ENCODE data around the gene TNRC6A. TPM values are rescaled to one million over a fixed set of nuclear protein-coding genes. Genes with fewer than 3 reads are reported as not detected.

Gene TNRC6A
- total RNA-seq, 3 donors from 2014 or later = 49.3 to 84.9 (median 59.6) TPM

- intact Hi-C loops (cut with DNase I; ENCODE audit: low total_unique reads) = no loop called here
- no peaks in the 10 kb centered on the region for H3K27me3 ChIP-seq
- H3K27ac ChIP-seq = peak overlapping the region; percentile 48 to 95
- peaks cover 0 to 33% of the 10 kb centered on the region in 2 donors for H3K4me1 ChIP-seq
- no peaks in the 10 kb centered on the region for H3K36me3 ChIP-seq
- no peak for TF ChIP-seq POLR2A (IDR thresholded peaks at IDR 0.05)
- no peak for TF ChIP-seq POLR2AphosphoS5 (IDR thresholded peaks at IDR 0.05)
- TF ChIP-seq, protein P1, sequence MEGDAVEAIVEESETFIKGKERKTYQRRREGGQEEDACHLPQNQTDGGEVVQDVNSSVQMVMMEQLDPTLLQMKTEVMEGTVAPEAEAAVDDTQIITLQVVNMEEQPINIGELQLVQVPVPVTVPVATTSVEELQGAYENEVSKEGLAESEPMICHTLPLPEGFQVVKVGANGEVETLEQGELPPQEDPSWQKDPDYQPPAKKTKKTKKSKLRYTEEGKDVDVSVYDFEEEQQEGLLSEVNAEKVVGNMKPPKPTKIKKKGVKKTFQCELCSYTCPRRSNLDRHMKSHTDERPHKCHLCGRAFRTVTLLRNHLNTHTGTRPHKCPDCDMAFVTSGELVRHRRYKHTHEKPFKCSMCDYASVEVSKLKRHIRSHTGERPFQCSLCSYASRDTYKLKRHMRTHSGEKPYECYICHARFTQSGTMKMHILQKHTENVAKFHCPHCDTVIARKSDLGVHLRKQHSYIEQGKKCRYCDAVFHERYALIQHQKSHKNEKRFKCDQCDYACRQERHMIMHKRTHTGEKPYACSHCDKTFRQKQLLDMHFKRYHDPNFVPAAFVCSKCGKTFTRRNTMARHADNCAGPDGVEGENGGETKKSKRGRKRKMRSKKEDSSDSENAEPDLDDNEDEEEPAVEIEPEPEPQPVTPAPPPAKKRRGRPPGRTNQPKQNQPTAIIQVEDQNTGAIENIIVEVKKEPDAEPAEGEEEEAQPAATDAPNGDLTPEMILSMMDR (IDR thresholded peaks at IDR 0.05) = no peak
- no peak for DNase-seq (ENCODE audit: low spot score in 2 of 2)
- H3K9me3 ChIP-seq = no peaks in the 10 kb centered on the region
- H3K4me3 ChIP-seq = peak overlapping the region in 2 of 3 donors; percentile 29 to 79
Measured at GRCh38 chr16:24731722-24732419, 2.4 kb downstream of the TNRC6A start.

DNA sequence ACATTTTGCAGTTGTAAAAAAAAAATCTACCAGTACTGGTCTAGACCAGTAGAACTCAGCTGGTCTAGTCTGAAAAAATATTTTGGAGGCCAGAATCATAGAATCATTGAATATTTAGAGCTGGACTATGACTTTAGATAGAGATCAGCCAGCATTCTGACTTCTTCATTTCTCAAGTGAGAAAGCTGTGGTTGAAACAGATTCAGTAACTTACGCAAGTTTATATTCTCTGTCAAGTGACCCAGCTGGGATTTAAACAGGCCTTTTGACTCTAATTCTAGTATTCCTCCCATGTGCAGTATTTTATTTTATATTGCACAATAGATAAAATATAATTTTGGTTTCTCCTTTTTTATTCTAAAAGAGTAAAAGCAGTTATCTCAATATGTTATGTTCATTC lies 4.9 kb downstream of the TNRC6A start:
- TF ChIP-seq POLR2AphosphoS5 (IDR thresholded peaks at IDR 0.05) (no peak), POLR2A (IDR thresholded peaks at IDR 0.05) (no peak)
- TF ChIP-seq, protein P1 (IDR thresholded peaks at IDR 0.05) = no peak
- Histone ChIP-seq H3K9me3 (no peaks in the 10 kb centered on the region), H3K27me3 (no peaks in the 10 kb centered on the region), H3K36me3 (no peaks in the 10 kb centered on the region), H3K4me3 (no peak overlapping the region), H3K4me1 (peaks cover 0 to 42% of the 10 kb centered on the region in 2 donors), H3K27ac (peak overlapping the region in 1 of 2 donors; percentile 57)
- intact Hi-C loops (cut with DNase I; ENCODE audit: low total_unique reads) = no loop called here
- DNase-seq (ENCODE audit: low spot score in 2 of 2) = no peak

DNA sequence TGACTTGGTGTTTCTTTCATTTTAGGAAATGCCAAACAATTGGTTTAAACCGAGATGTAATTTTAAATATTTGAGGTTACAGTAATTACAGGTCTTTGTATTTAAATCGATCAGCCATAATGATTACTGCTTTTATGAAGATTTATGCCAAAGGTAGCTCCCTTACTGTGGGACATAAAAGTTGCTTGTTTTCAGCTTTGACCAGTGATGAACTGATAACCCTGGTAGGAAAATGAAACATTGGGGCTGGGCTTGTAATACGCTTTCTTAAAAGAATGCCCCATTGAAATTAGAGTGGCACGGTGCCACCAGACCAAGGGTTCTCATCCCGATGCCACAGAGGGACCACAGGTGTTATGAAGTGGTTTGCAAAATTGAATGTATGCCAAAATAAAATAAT lies 7.3 kb downstream of the TNRC6A start:
- H3K4me3 ChIP-seq = no peak overlapping the region
- TF ChIP-seq POLR2AphosphoS5 (IDR thresholded peaks at IDR 0.05) (no peak), POLR2A (IDR thresholded peaks at IDR 0.05) (no peak)
- TF ChIP-seq, protein P1 (IDR thresholded peaks at IDR 0.05) = no peak
- no peaks in the 10 kb centered on the region for H3K9me3 ChIP-seq
- peaks cover 0 to 43% of the 10 kb centered on the region in 2 donors for H3K4me1 ChIP-seq
- no peak for DNase-seq (ENCODE audit: low spot score in 2 of 2)
- no peaks in the 10 kb centered on the region for H3K36me3 ChIP-seq
- intact Hi-C loops (cut with DNase I; ENCODE audit: low total_unique reads) = no loop called here
- H3K27ac ChIP-seq = peak overlapping the region; percentile 32 to 52
- H3K27me3 ChIP-seq = no peaks in the 10 kb centered on the region

- no peak overlapping the region for H3K4me3 ChIP-seq
- H3K36me3 ChIP-seq = no peaks in the 10 kb centered on the region
- TF ChIP-seq, protein P1 (IDR thresholded peaks at IDR 0.05) = no peak
- TF ChIP-seq POLR2A (IDR thresholded peaks at IDR 0.05) = no peak
- TF ChIP-seq POLR2AphosphoS5 (IDR thresholded peaks at IDR 0.05) = no peak
- no peaks in the 10 kb centered on the region for H3K27me3 ChIP-seq
- peaks cover 0 to 38% of the 10 kb centered on the region in 2 donors for H3K4me1 ChIP-seq
- intact Hi-C loops (cut with DNase I; ENCODE audit: low total_unique reads) = no loop called here
- no peak for DNase-seq (ENCODE audit: low spot score in 2 of 2)
- peak overlapping the region; percentile 34 to 52 for H3K27ac ChIP-seq
- no peaks in the 10 kb centered on the region for H3K9me3 ChIP-seq
Measured at GRCh38 chr16:24737391-24737871, 8.0 kb downstream of the TNRC6A start.

GRCh38 chr16:24737916-24738594 lies 8.6 kb downstream of the TNRC6A start:
- DNase-seq (ENCODE audit: low spot score in 2 of 2) = no peak
- intact Hi-C loops (cut with DNase I; ENCODE audit: low total_unique reads) = no loop called here
- Histone ChIP-seq H3K9me3 (no peaks in the 10 kb centered on the region), H3K27me3 (no peaks in the 10 kb centered on the region), H3K27ac (peak overlapping the region; percentile 22 to 34), H3K4me3 (no peak overlapping the region), H3K36me3 (no peaks in the 10 kb centered on the region), H3K4me1 (peaks cover 0 to 33% of the 10 kb centered on the region in 2 donors)
- TF ChIP-seq, protein P1 (IDR thresholded peaks at IDR 0.05) = no peak
- TF ChIP-seq POLR2A (IDR thresholded peaks at IDR 0.05) (no peak), POLR2AphosphoS5 (IDR thresholded peaks at IDR 0.05) (no peak)

Data from breast epithelium (tissue), 4 donors.